ENCODE results near the gene VCY1B.
"Not testable (repeated sequence)": the region's sequence is repeated elsewhere in the genome, so short reads cannot be mapped to it uniquely, and the experiment has no call there.

The VCY1B gene

GRCh38 chrY:14055927-14056326 is at the start of gene VCY1B:
Gene VCY1B (plus strand): TSS chrY:14056227. CDS start chrY:14056290, 63 bp downstream.
- not testable (repeated sequence) for DNase-seq

GRCh38 chrY:14011916-14012315 is 44.1 kb upstream of the VCY1B start:
- not testable (repeated sequence) for DNase-seq

- not testable (repeated sequence) for DNase-seq
Observed at GRCh38 chrY:14030395-14030794, 25.6 kb upstream of the VCY1B start.

DNA sequence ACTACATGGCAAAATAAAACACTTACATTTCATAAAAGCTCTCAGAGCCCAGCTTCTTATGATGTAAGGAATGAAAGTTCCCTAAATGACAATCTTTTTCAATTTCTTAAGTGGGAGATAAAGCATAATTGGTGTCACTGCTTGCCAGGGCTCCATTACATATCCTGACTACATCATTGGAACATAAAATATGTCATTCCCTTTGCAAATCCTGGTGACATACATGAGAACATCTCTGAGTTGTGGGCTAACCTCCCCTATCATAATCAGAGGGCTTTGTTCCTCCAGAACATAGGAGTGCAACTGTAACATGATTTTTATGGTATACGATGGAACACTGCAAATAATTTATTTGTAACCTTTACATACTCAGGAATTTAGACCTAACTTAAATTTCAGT is 29.9 kb downstream of the VCY1B start:
- no peak for DNase-seq
